Measurements from ENCODE around the gene CEP85L.

GRCh38 chr6:118668761-118669385 is 17.5 kb upstream of the CEP85L start:
- TF ChIP-seq CTCF (IDR thresholded peaks at IDR 0.05; ENCODE audit: insufficient read depth, low read length, poor library complexity, severe bottlenecking) (no peak), EZH2phosphoT487 (conservative IDR thresholded peaks at IDR 0.05; ENCODE audit: low read length) (no peak)
